Renal cortical epithelial cell (primary cell): Measurements from ENCODE around the gene LSM7. TPM values are rescaled to one million over a fixed set of nuclear protein-coding genes. Genes with fewer than 3 reads are reported as not detected.
A peak's percentile ranks its signal among the peaks of the same experiment; 100 is the strongest.

ENCODE experiments used
- DNase-seq: peaks from one replicate; pipeline ENCODE4 v3.0.0-alpha.2; 2011; ENCODE audit warnings: low read depth
- total RNA-seq: library from RNA; depleted of rRNA; stranded (reverse); fragments of >200 nt; gene quantifications from 2 replicates; pipeline ENCODE4 v1.2.3, GENCODE V29; 2014

Gene LSM7
- 69.3 and 119 TPM in 2 replicates for total RNA-seq

DNA sequence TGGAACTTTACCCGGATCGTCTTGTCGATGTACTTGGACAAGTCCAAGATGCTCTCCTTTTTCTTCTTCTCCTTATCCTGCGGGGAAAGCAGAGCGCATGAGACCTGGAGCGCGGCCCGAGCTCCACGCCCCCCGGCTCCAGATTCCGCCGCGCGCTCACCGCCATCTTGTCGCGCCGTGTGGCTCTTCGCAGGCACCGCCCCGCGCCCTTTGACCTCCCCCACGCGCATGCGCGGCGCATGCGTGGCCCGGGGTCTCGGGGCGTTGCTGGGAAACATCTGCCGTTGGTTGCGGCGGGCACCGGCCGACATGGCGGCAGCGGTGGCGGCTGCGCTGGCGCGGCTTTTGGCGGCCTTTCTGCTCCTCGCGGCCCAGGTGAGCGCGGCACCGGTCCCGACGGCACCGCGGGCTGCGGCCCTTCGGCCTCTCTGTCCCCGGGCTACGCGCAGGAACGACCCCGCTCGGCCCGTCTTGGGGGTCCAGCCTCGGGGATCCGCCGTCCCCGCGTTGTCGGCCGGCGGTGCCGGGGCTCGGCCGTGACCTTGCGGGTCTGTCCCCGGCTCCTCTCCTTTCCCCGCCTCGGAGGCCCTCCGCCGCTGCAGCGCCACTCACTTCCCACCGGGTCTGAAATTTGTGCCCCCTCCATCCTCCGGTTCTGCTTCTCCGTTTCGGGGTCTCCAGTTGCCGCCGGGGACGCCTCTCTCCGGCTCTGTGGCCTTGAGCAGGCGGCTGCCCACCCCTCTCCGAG lies at the start of gene LSM7, which contains the start of gene SPPL2B:
TSS of gene LSM7 (minus strand) at position 186 of the 748 bp plus-strand sequence. CDS start at position 166, 20 bp downstream.
TSS of gene SPPL2B (plus strand) at position 284 of the 748 bp plus-strand sequence. CDS start at position 310, 26 bp downstream.
- peak; percentile 61 for DNase-seq

- DNase-seq, result no peak
These were observed 48.6 kb upstream of the LSM7 start for GRCh38 chr19:2376784-2377519.

DNA sequence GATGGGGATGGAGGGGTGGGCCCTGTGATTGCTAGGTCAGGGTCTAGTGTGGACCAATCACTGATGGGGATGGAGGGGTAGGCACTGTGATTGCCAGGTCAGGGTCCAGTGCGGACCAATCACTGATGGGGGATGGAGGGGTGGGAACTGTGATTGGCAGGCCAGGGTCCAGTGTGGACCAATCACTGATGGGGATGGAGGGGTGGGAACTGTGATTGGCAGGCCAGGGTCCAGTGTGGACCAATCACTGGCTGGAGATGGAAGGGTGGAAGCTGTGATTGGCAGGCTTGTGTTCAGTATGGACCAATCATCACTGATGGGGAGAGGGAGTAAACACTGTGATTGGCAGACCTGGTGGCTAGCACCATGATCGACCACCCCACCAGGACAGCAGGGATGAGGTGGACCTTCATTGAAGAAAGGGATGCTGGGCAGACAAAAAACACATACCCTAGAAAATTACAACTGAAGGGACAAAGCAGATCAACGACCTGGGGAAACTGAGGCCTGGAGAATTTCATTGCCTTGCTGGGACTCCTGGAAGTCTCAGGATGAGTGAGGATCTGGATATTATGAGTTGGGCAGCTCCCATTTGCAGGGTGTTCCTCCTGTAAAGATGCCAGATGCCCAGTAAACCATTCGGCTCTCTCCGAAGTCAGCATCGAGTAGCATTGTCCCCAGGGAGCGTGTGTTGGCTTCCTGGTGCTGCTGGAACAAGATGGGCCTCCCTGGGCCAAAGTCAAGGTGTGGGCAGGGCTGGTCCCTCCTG lies 47.2 kb upstream of the LSM7 start:
- DNase-seq, result no peak

DNA sequence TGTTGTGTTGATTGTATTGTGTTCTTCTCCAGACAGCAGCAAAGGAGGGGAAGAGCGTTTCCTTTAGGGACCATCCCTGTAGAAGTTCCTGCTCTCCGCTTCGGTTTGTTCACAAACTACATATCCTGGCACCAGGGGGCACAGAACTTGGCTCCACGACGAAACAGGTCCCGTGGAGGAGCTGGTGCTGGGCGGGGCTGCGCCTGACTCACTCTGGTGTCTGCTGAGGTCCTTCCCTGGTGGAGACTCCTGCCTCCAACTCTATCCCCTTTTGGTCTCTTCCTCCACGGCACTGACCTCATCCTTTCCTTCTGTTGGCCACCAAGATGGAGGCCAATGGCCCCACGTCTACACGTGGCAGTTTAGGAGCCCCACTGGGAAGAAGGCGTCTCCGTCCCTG lies 46.4 kb upstream of the LSM7 start:
- DNase-seq, result no peak

DNA sequence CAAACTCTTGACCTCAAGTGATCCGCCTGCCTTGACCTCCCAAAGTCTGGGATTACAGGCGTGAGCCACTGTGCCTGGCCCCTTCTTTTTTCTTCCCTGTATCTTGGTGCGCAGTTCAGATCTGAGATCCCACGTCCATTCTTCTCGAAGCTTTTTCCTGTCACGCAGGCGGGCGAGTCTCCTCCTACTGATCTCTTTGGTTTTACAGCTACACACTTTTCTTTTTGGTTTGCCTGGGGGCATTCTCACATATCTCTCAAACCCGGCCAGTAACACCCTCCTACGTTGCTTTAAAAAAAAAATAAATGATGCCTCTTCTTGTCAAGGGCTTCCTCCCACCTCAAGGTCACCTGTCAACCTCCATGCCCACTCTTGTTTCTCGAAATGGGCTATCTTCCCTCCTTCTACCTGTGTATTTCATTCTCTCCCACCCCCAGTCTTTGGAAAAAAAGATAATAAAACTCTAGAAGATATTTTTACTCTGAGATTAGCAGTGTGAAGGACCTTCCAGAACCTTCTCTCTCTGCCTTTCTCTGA lies 43.8 kb upstream of the LSM7 start:
- no peak for DNase-seq

DNA sequence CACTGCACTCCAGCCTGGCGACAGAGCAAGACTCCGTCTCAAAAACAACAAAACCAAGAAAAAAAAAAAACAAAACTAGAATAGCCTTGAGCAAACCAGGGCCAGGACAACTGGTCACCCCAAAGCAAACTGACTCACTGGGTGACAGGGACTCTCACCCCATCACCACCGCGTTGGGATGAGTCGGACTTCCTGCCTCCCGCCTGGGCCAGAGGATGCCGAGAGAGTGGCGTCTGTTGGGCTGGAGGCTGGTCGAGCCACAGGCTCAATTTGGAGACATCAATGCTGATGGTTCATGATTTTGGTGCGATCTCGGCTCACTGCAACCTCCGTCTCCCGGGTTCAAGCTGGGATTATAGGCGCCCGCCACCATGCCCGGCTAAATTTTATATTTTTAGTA lies 43.3 kb upstream of the LSM7 start:
- no peak for DNase-seq

DNA sequence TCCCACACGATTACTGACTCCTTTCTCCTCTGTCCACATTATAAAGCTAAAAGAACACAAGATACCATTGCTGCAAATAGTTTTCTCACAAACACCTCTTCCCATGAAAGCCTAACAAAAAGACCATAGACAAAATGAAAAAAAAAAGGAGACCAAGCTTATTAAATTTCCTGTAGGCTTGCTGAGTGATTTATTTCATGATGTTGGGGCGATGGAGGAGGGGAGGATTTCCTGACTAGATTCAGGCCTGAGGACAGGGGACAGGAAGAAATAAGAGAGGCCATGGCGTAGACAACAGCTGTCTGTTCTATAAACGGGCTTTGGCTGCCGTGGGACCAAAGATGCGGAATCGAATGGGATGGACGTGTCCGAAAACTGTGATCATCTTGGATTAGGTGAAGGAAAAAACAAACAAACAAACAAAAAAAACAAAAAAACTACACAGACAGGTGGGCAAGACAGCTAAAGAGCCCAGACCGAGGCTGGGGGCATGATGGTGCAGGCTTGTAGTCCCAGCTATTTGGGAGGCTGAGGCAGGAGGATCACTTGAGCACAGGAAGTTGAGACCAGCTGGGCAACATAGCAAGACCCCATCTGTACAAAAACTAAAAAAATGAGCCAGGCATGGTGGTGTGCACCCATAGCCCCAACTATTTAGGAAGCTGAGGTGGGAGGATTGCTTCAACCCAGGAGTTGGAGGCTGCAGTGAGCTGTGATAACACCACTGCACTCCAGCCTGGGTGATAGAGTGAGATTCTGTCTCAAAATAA lies 37.0 kb upstream of the LSM7 start:
- DNase-seq, result no peak

- DNase-seq, result no peak
These were observed 35.0 kb upstream of the LSM7 start for GRCh38 chr19:2363419-2363818.

GRCh38 chr19:2362970-2363300 lies 34.5 kb upstream of the LSM7 start:
- no peak for DNase-seq

DNA sequence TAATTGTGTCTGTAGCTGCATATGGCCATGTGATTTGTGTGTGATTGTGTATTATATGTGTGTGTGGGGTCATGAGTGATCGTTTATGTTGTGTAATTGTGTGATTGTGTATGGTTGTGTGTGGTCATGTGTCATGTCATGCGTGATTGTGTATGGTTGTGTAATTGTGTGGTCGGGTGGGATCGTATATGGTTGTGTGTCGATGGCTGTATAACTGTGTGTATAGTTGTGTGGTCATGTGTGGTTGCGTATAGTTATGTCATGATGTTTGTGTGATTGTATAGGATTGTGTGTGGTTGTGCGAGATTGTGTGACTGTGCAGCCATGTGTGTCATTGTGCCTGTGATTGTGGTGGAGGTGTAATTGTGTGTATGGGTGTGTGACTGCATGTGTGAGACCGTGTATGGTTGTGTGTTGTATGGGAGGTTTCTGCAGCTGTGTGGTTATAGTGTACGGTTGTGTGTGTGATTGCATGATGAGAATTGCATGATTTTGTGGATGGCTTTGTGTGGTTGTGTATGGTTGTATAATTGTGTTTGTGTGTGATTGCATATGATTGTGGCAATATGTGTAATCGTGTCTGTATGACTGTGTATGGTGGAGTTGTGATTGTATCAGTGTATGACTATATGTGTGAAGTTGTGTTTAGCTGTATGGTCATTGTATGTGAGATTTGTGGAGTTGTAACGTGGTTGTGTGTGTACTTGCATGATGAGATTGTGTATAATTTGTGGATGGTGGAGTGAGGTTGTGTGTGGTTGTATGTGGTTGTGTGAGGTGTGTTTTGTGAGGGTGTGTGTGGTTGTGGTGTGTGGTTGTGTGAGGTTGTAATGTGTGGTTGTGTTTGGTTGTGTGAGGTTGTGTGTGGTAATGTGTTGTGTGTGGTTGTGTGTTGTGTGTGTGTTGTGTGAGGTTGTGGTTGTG lies 33.9 kb upstream of the LSM7 start:
- no peak for DNase-seq

DNA sequence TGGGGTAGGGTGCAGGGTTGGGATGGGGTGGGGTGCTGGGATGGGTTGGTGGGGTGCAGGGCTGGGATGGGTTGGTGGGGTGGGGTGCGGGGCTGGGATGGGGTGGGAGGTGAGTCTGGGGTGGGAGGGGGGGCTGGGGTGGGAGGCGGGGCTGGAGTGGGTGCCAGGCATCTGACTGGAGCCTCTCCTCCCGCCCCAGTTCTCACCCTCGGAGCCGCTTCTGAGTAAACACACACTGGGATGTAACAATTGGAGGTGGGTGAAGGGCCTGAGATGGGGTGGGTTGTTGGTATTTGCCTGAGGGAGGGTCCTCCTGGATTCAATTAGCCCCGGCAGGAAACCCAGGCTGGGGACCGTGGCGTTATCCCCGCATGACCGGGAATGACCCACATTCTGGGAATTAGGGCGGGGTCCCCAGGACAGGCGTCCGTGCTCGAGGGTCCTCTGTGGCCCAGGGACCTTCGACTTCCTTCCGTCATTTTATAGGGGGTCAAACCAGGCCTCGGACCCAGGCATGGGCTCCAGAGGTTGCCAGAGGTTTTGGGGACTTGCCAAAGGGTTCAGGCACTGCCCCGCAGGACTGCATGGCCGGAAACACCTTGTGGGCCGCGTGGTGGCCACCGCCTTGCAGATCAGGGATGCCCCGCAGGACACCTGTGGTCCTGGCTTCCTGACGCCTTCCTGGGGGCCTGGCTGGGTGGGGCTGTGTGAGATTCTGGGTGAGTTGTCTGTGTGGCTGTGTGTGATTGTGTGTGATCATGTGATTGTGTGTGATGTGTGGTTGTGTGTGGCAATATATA lies 33.1 kb upstream of the LSM7 start:
- no peak for DNase-seq

DNA sequence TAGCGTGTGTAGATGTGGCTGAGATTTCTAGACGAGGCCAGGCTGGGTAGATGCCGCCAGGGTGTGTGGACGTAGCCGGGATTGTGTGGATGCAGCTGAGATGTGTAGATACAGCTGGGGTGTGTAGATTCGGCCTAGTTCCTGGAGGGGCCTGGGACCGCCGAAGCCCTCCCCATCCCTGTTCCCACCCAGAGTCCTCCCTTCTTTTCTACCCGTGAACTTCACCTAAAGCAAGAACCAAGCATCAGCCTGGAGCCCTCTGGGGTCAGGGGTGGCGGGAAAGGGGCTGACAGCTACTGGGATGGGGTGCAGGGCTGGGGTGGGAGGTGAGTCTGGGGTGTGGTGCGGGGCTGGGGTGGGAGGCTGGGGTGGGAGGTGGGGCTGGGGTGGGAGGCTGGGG lies 32.4 kb upstream of the LSM7 start:
- no peak for DNase-seq

- DNase-seq, result no peak
These were observed 31.8 kb upstream of the LSM7 start, which contains the start of gene TMPRSS9 for GRCh38 chr19:2359992-2360685. TMPRSS9 (plus strand) TSS chr19:2360265; CDS start chr19:2389786, 29,521 bp downstream.

- no peak for DNase-seq
These were observed 30.3 kb upstream of the LSM7 start for GRCh38 chr19:2358548-2359173.

DNA sequence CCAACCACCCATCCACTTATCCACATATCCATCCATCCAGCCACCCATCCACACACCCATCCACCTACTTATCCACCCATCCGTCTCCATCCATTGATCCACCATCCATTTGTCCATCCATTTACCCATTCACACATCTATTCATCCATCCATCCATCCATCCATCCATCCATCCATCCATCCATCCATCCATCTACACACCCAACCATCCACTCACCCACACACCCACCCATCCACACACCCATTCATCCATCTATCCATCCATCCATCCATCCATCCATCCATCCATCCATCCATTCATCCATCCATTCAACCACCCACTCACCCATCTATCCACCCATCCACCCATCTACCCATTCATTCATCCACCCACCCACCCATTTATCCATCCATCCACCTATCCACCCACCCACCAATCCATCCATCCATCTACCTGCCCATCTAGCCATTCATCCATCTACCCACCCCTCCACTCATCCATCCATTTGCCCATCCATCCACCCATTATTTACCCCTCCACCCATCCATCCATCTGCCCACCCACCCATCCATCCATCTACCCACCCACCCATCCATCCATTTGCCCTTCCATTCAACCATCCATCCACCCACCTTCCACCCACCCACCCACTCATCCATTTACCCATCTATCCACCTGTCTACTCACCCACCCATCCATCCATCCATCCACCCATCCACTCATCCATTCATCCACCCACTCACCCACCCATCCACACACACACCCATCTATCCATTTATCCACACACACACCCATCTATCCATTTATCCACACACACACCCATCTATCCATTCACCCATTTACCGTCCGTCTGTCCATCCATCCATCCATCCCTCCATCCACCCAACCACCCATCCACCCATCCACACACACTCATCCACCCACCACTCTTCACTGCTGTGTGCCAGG lies 29.2 kb upstream of the LSM7 start:
- DNase-seq, result no peak

- no peak for DNase-seq
These were observed 27.8 kb upstream of the LSM7 start for GRCh38 chr19:2356036-2356646.
